ENCODE results near the gene C9orf57. TPM values are rescaled to one million over a fixed set of nuclear protein-coding genes. Genes with fewer than 3 reads are reported as not detected.
"Not testable (repeated sequence)": the region's sequence is repeated elsewhere in the genome, so short reads cannot be mapped to it uniquely, and the experiment has no call there.

Gene C9orf57
- total RNA-seq = not detected

GRCh38 chr9:72060513-72060912, at the start of gene C9orf57:
C9orf57 (minus strand) TSS chr9:72060613; CDS start chr9:72059331, 1,282 bp downstream.
- DNase-seq = no peak
- TF ChIP-seq CTCF (IDR thresholded peaks at IDR 0.05) (no peak), POLR2A (IDR thresholded peaks at IDR 0.05) (no peak)
- intact Hi-C loops (cut with DNase I) = no loop called here
- Histone ChIP-seq H3K4me1 (no peaks in the 10 kb centered on the region), H3K36me3 (no peaks in the 10 kb centered on the region), H3K27me3 (no peaks in the 10 kb centered on the region), H3K4me3 (replicated peaks in 1 of 3) (no peak within 1 kb of the TSS), H3K9me3 (no peaks in the 10 kb centered on the region), H3K27ac (no peak within 1 kb of the TSS)
- 92 to 95% methylated on average over 4 of the region's 4 CpGs for WGBS, 2 donors

GRCh38 chr9:72102520-72102919, 42.1 kb upstream of the C9orf57 start:
- Histone ChIP-seq H3K36me3 (no peaks in the 10 kb centered on the region), H3K4me1 (no peaks in the 10 kb centered on the region), H3K4me3 (replicated peaks in 1 of 3) (no peak overlapping the region), H3K27ac (no peak overlapping the region), H3K27me3 (no peaks in the 10 kb centered on the region), H3K9me3 (no peaks in the 10 kb centered on the region)
- intact Hi-C loops (cut with DNase I) = no loop called here
- DNase-seq = no peak
- 88 to 92% methylated on average over 2 of the region's 2 CpGs for WGBS, 2 donors
- TF ChIP-seq CTCF (IDR thresholded peaks at IDR 0.05) (no peak), POLR2A (IDR thresholded peaks at IDR 0.05) (no peak)

- H3K4me1 ChIP-seq; H3K27ac ChIP-seq; intact Hi-C loops (cut with DNase I); H3K27me3 ChIP-seq; DNase-seq; H3K9me3 ChIP-seq; H3K4me3 ChIP-seq (replicated peaks in 1 of 3); H3K36me3 ChIP-seq: not testable (repeated sequence)
- WGBS, 2 donors = 65% methylated on average over 3 of the region's 3 CpGs
Observed at GRCh38 chr9:72095520-72095919, 35.1 kb upstream of the C9orf57 start.

GRCh38 chr9:72092820-72093219, 32.4 kb upstream of the C9orf57 start:
- Histone ChIP-seq H3K27ac (no peak overlapping the region), H3K4me1 (no peaks in the 10 kb centered on the region), H3K9me3 (no peaks in the 10 kb centered on the region), H3K27me3 (no peaks in the 10 kb centered on the region), H3K36me3 (no peaks in the 10 kb centered on the region), H3K4me3 (replicated peaks in 1 of 3) (no peak overlapping the region)
- intact Hi-C loops (cut with DNase I) = no loop called here
- TF ChIP-seq CTCF (IDR thresholded peaks at IDR 0.05) = no peak
- TF ChIP-seq POLR2A (IDR thresholded peaks at IDR 0.05) = no peak
- 82 to 83% methylated on average over 6 of the region's 6 CpGs for WGBS, 2 donors
- no peak for DNase-seq

- no peak for DNase-seq
- no peak overlapping the region for H3K27ac ChIP-seq
- H3K4me3 ChIP-seq (replicated peaks in 1 of 3) = no peak overlapping the region
- H3K36me3 ChIP-seq = no peaks in the 10 kb centered on the region
- H3K4me1 ChIP-seq = no peaks in the 10 kb centered on the region
- 89 to 91% methylated on average over 2 of the region's 2 CpGs for WGBS, 2 donors
- intact Hi-C loops (cut with DNase I) = no loop called here
- no peaks in the 10 kb centered on the region for H3K9me3 ChIP-seq
- no peak for TF ChIP-seq POLR2A (IDR thresholded peaks at IDR 0.05)
- TF ChIP-seq CTCF (IDR thresholded peaks at IDR 0.05) = no peak
- H3K27me3 ChIP-seq = no peaks in the 10 kb centered on the region
Observed at GRCh38 chr9:72089451-72090130, 29.2 kb upstream of the C9orf57 start.

Measured in thyroid gland (tissue), 4 donors.